Measurements from ENCODE around the gene FER1L5. TPM values are rescaled to one million over a fixed set of nuclear protein-coding genes. Genes with fewer than 3 reads are reported as not detected.

FER1L5 gene
- total and polyA plus RNA-seq, 2 of the 8 experiments (the other 6 are each of a cell fraction or from before 2014, with no cell fraction given) = 0.23 to 0.88 TPM

- H4K91ac ChIP-seq (replicated peaks; ENCODE audit: insufficient read length, low read length) = no peak overlapping the region
- peaks cover 0 to 2% (median 0%) of the 10 kb centered on the region in 4 experiments; a peak in 1 of 7 replicates for H3K4me1 ChIP-seq (replicated peaks in 1 of 4; ENCODE audit: control insufficient read depth in 3 of 4, insufficient read depth in 4 of 4, low read length in 3 of 4)
- no peaks in the 10 kb centered on the region for H3K9me3 ChIP-seq (ENCODE audit: insufficient read depth in 2 of 2, low read depth in 1 of 2, low read length in 1 of 2)
- H3K27me3 ChIP-seq (replicated peaks in 1 of 4; ENCODE audit: control insufficient read depth in 3 of 4, extremely low read depth in 1 of 4, insufficient read depth in 3 of 4, low read length in 3 of 4) = no peaks in the 10 kb centered on the region
- no peak overlapping the region for H2BK15ac ChIP-seq (ENCODE audit: low read length)
- no peak overlapping the region for H2AFZ ChIP-seq (ENCODE audit: low read length)
- no peak overlapping the region for H4K8ac ChIP-seq (ENCODE audit: extremely low read depth, insufficient read depth, low read length)
- no peak overlapping the region for H3K56ac ChIP-seq (replicated peaks; ENCODE audit: insufficient read length, low read depth, low read length)
- no peak overlapping the region for H3K23ac ChIP-seq (ENCODE audit: insufficient read length)
- ChIA-PET POLR2A (ENCODE audit: partially characterized antibody) (interaction anchor here (1.0 kb wide), 1 partner anchor 32 kb away, joined by 3 read pairs; no protein-coding TSS in a partner anchor), CTCF (ENCODE audit: partially characterized antibody) (interaction anchor here (1.4 to 1.8 kb wide), 2 partner anchors 92 to 115 kb away, joined by 3 to 4 read pairs; no protein-coding TSS in a partner anchor)
- H2AK5ac ChIP-seq (ENCODE audit: low read depth, low read length) = no peak overlapping the region
- no peak overlapping the region for H4K5ac ChIP-seq (ENCODE audit: insufficient read length, low read depth, low read length)
- no peak for FAIRE-seq
- no peak overlapping the region for H2BK5ac ChIP-seq (ENCODE audit: low read depth, low read length)
- no peak overlapping the region for H3K14ac ChIP-seq (ENCODE audit: insufficient read length)
- TF ChIP-seq SP4 (IDR thresholded peaks at IDR 0.05; ENCODE audit: low read length) = no peak
- no peak overlapping the region for H3K27ac ChIP-seq (ENCODE audit: low read depth, low read length)
- H3K18ac ChIP-seq (ENCODE audit: extremely low read depth, low read length) = no peak overlapping the region
- no peak overlapping the region for H2BK120ac ChIP-seq (replicated peaks; ENCODE audit: low read depth, low read length)
- no peak overlapping the region for H3K4me2 ChIP-seq (ENCODE audit: insufficient read depth in 1 of 2, low read depth in 2 of 2, low read length in 2 of 2)
- no peak overlapping the region for H2BK20ac ChIP-seq (ENCODE audit: low read length)
- no peaks in the 10 kb centered on the region for H3K79me2 ChIP-seq (ENCODE audit: control insufficient read depth in 1 of 2, insufficient read depth in 2 of 2, low read length in 2 of 2)
- H3K36me3 ChIP-seq (ENCODE audit: control insufficient read depth in 2 of 4, insufficient read depth in 4 of 4, low read length in 3 of 4) = no peaks in the 10 kb centered on the region
- H3K4ac ChIP-seq (replicated peaks; ENCODE audit: insufficient read length, low read depth, low read length) = no peak overlapping the region
- H3K79me1 ChIP-seq (ENCODE audit: low read depth, low read length) = no peaks in the 10 kb centered on the region
- H4K20me1 ChIP-seq (replicated peaks in 1 of 2; ENCODE audit: control insufficient read depth in 1 of 2, insufficient read depth in 2 of 2, low read length in 2 of 2) = no peaks in the 10 kb centered on the region
- no peak overlapping the region for H3K4me3 ChIP-seq (ENCODE audit: extremely low read depth in 1 of 4, insufficient read depth in 2 of 4, low read depth in 3 of 4, low read length in 4 of 4)
- H2BK12ac ChIP-seq (ENCODE audit: low read depth, low read length) = no peak overlapping the region
- H3K9ac ChIP-seq (replicated peaks in 1 of 4; ENCODE audit: extremely low read depth in 1 of 4, low read depth in 3 of 4, low read length in 3 of 4) = no peak overlapping the region
- DNase-seq (ENCODE audit: low read depth in 1 of 2, low spot score in 2 of 2) = no peak
- WGBS, 2 experiments (ENCODE audit: extremely low coverage in 1 of 2, insufficient coverage in 1 of 2, insufficient read length in 1 of 2, insufficient replicate concordance in 2 of 2, low coverage in 1 of 2, low lambda C conversion rate in 2 of 2, missing lambda C conversion rate in 1 of 2) = 95% methylated on average over 6 of the region's 6 CpGs; no CpG with 5 or more reads in 1 of the 2 experiments
- H3K23me2 ChIP-seq (ENCODE audit: low read depth, low read length) = 0 out of 2 replicates have a peak, but pooled peaks cover 2% of the 10 kb centered on the region
Measured at GRCh38 chr2:96647681-96648080, 5.1 kb downstream of the FER1L5 start.
